Endothelial cell of umbilical vein (primary cell): ENCODE measurements around the gene CDKN2B-AS1. TPM values are rescaled to one million over a fixed set of nuclear protein-coding genes. Genes with fewer than 3 reads are reported as not detected.

Experiments used
- BruUV-seq: library from RNA; stranded (reverse); fragments of 400-500 nt; replicated peaks from 2 replicates; lab custom pipeline; 2021; lab: Mats Ljungman, UMichigan
- CTCF ChIA-PET: fragments of 300-600, 350-600 bp; sonication (Branson Sonifier 250); formaldehyde crosslinking; loops from one replicate; lab custom pipeline; 2021; ENCODE audit warnings: antibody characterized with exemption, inconsistent platforms; lab: Charles Lee
- POLR2A ChIA-PET: fragments of 300-600, 350-600 bp; sonication (Branson Sonifier 250); formaldehyde crosslinking; loops from one replicate; lab custom pipeline; 2021; ENCODE audit warnings: antibody characterized with exemption, inconsistent platforms; lab: Charles Lee
- DNase-seq: peaks from one replicate; pipeline ENCODE4 v3.0.0-alpha.2; 2011; ENCODE audit warnings: low read depth, low spot score
- FAIRE-seq: peaks from 2 replicates; lab custom pipeline; 2011; peaks lifted over from hg19 to GRCh38; lab: Jason Lieb, UNC
- H2AFZ ChIP-seq: 2 replicates; pipeline ENCODE4 v1.6.0; 2012; ENCODE audit warnings: low read depth, low read length, control low read depth, inconsistent platforms
- H3K27ac ChIP-seq: 2 replicates; pipeline ENCODE4 v1.5.1; 2011; ENCODE audit warnings: low read depth, mild to moderate bottlenecking, control low read depth, low read length, moderate library complexity; ENCODE audit not compliant: insufficient read depth
- H3K27me3 ChIP-seq, 2 experiments: 2 replicates each; pipeline versions ENCODE4 v1.6.0 to v1.6.1; 2011; ENCODE audit warnings: low read length in 2 of 2, mixed read lengths in 1 of 2; ENCODE audit not compliant: control insufficient read depth in 2 of 2, insufficient read depth in 2 of 2
- H3K36me3 ChIP-seq, 2 experiments: 2 replicates in 1 of 2; 3 replicates in 1 of 2; pipeline ENCODE4 v1.5.1; 2011; ENCODE audit warnings: low read length in 2 of 2, mild to moderate bottlenecking in 1 of 2, moderate library complexity in 1 of 2; ENCODE audit not compliant: control insufficient read depth in 2 of 2, insufficient read depth in 2 of 2; ENCODE audit errors: extremely low read depth in 1 of 2
- H3K4me1 ChIP-seq: 3 replicates; pipeline ENCODE4 v1.5.1; 2011; ENCODE audit warnings: mild to moderate bottlenecking, low read length; ENCODE audit not compliant: control insufficient read depth, insufficient read depth; ENCODE audit errors: extremely low read depth
- H3K4me2 ChIP-seq: 2 replicates; pipeline ENCODE4 v1.6.1; 2011; ENCODE audit warnings: low read length, control low read depth, mixed read lengths; ENCODE audit not compliant: insufficient read depth
- H3K4me3 ChIP-seq, 3 experiments: fragments of 200-600 bp in 1 of 3; sonication (generic), shearing (Covaris generic) in 1 of 3; replicated peaks in 1 of 3; 2 replicates each; pipeline ENCODE4 v1.5.1; 2011 to 2016; ENCODE audit warnings: control low read depth in 3 of 3, low read length in 3 of 3, mild to moderate bottlenecking in 2 of 3, inconsistent platforms in 1 of 3, low read depth in 1 of 3, moderate library complexity in 1 of 3; ENCODE audit not compliant: insufficient read depth in 1 of 3
- H3K79me2 ChIP-seq: 2 replicates; pipeline ENCODE4 v1.6.0; 2012; ENCODE audit warnings: low read length, inconsistent platforms; ENCODE audit not compliant: control insufficient read depth, insufficient read depth
- H3K9ac ChIP-seq: replicated peaks from 2 replicates; pipeline ENCODE3; 2011; ENCODE audit warnings: low read length, control low read depth; ENCODE audit not compliant: insufficient read depth; ENCODE audit errors: extremely low read depth
- H3K9me1 ChIP-seq: replicated peaks from 3 replicates; pipeline ENCODE4 v1.6.0; 2011; ENCODE audit warnings: mild to moderate bottlenecking, low read length; ENCODE audit not compliant: control insufficient read depth, insufficient read depth; ENCODE audit errors: extremely low read depth
- H3K9me3 ChIP-seq: replicated peaks from 2 replicates; pipeline ENCODE4 v1.5.1; 2012; ENCODE audit warnings: low read length, inconsistent platforms; ENCODE audit not compliant: control insufficient read depth, insufficient read depth
- H4K20me1 ChIP-seq: replicated peaks from 2 replicates; pipeline ENCODE3; 2011; ENCODE audit warnings: mild to moderate bottlenecking, low read length; ENCODE audit not compliant: control insufficient read depth, insufficient read depth; ENCODE audit errors: extremely low read depth
- EZH2 ChIP-seq: IDR thresholded peaks from 2 replicates; pipeline ENCODE4 v1.6.1; 2012; ENCODE audit warnings: borderline replicate concordance, low read depth, mild to moderate bottlenecking, moderate library complexity, low read length, inconsistent platforms; ENCODE audit not compliant: severe bottlenecking
- FOS ChIP-seq: IDR thresholded peaks from 2 replicates; pipeline ENCODE4 v1.6.1; 2011; ENCODE audit warnings: mild to moderate bottlenecking, low read length, moderate library complexity, borderline replicate concordance; ENCODE audit not compliant: insufficient read depth
- GATA2 ChIP-seq: IDR thresholded peaks from 2 replicates; pipeline ENCODE4 v1.7.0; 2011; ENCODE audit warnings: low read depth, mild to moderate bottlenecking, moderate library complexity, mixed read lengths, low read length; ENCODE audit not compliant: insufficient read length, insufficient read depth
- JUN ChIP-seq: IDR thresholded peaks from 2 replicates; pipeline ENCODE4 v1.6.1; 2011; ENCODE audit warnings: borderline replicate concordance, low read depth; ENCODE audit not compliant: insufficient read length, insufficient read depth
- MAX ChIP-seq: IDR thresholded peaks from 2 replicates; pipeline ENCODE4 v1.6.1; 2011; ENCODE audit not compliant: insufficient read depth, insufficient read length
- MYC ChIP-seq: IDR thresholded peaks from one replicate; pipeline ENCODE4 v1.6.1; 2011; ENCODE audit warnings: mild to moderate bottlenecking, low read depth, low read length
- POLR2A ChIP-seq: IDR thresholded peaks from 2 replicates; pipeline ENCODE4 v1.6.1; 2012; ENCODE audit warnings: low read depth, mild to moderate bottlenecking, control low read depth, low read length
- POLR2AphosphoS5 ChIP-seq: IDR thresholded peaks from 2 replicates; pipeline ENCODE4 v1.6.1; 2012; ENCODE audit warnings: low read depth, mild to moderate bottlenecking, control low read depth, low read length, moderate library complexity; ENCODE audit not compliant: insufficient read depth
- dilution Hi-C: fragments of 300-500 bp; cut with MboI; formaldehyde crosslinking; loops from one replicate; pipeline ENCODE4 v1.15.0; 2019; ENCODE audit warnings: low sequenced_read_pairs; ENCODE audit not compliant: extremely low pct_ligation_motif_present
- intact Hi-C: fragments of 100-400 bp; cut with micrococcal nuclease; formaldehyde crosslinking; loops from one replicate; pipeline ENCODE4 v1.10.0; 2022
- polyA plus RNA-seq, 4 experiments: library from polyadenylated mRNA; depleted of rRNA in 3 of 4; stranded (reverse) in 3 of 4; unstranded in 1 of 4; fragments of >200 nt; gene quantifications; 2 replicates each; pipeline versions ENCODE4 v1.2.1 to v1.2.3, GENCODE V29; 2011 to 2012; ENCODE audit warnings: missing spikeins in 1 of 4
- total RNA-seq: library from RNA; stranded (reverse); gene quantifications from 2 replicates; pipeline ENCODE4 v1.2.3, GENCODE V29; 2021
- TF ChIP-seq, protein P1 (sequence below), 2 donors: IDR thresholded peaks; 1 replicate in 1 of 2; 2 replicates in 1 of 2; pipeline ENCODE4 v1.5.1; 2011; ENCODE audit warnings: low read length in 2 of 2, mild to moderate bottlenecking in 2 of 2, moderate library complexity in 2 of 2, control low read depth in 1 of 2, inconsistent platforms in 1 of 2, low read depth in 1 of 2; ENCODE audit not compliant: insufficient read depth in 1 of 2; ENCODE audit errors: extremely low read depth in 1 of 2

CDKN2B-AS1 gene
- total and polyA plus RNA-seq, 2 donors (not counting 3 experiments of a cell fraction or from before 2014, with no cell fraction given) = 0.44 to 1.9 TPM

GRCh38 chr9:22111176-22111953 lies 116.8 kb downstream of the CDKN2B-AS1 start:
- Histone ChIP-seq H4K20me1 (no peaks in the 10 kb centered on the region), H3K79me2 (no peaks in the 10 kb centered on the region), H3K27ac (no peak overlapping the region), H3K4me2 (no peak overlapping the region), H2AFZ (peak overlapping the region; percentile 58), H3K4me1 (peaks cover 11% of the 10 kb centered on the region), H3K9me1 (no peaks in the 10 kb centered on the region), H3K9me3 (no peaks in the 10 kb centered on the region), H3K27me3 (no peaks in the 10 kb centered on the region), H3K9ac (no peak overlapping the region), H3K4me3 (no peak overlapping the region), H3K36me3 (no peaks in the 10 kb centered on the region)
- dilution Hi-C loops = no loop called here
- POLR2A ChIA-PET = no interaction called here
- no peak for FAIRE-seq
- intact Hi-C loops = no loop called here
- TF ChIP-seq GATA2 (no peak), JUN (no peak), POLR2A (no peak), FOS (no peak), POLR2AphosphoS5 (no peak), EZH2 (no peak), MYC (no peak), MAX (no peak)
- TF ChIP-seq, protein P1, sequence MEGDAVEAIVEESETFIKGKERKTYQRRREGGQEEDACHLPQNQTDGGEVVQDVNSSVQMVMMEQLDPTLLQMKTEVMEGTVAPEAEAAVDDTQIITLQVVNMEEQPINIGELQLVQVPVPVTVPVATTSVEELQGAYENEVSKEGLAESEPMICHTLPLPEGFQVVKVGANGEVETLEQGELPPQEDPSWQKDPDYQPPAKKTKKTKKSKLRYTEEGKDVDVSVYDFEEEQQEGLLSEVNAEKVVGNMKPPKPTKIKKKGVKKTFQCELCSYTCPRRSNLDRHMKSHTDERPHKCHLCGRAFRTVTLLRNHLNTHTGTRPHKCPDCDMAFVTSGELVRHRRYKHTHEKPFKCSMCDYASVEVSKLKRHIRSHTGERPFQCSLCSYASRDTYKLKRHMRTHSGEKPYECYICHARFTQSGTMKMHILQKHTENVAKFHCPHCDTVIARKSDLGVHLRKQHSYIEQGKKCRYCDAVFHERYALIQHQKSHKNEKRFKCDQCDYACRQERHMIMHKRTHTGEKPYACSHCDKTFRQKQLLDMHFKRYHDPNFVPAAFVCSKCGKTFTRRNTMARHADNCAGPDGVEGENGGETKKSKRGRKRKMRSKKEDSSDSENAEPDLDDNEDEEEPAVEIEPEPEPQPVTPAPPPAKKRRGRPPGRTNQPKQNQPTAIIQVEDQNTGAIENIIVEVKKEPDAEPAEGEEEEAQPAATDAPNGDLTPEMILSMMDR (IDR thresholded peaks at IDR 0.05; ENCODE audit: extremely low read depth in 1 of 2, insufficient read depth in 1 of 2, low read depth in 1 of 2, low read length in 2 of 2) = no peak
- CTCF ChIA-PET = interaction anchor here (1.2 to 4.4 kb wide), 3 partner anchors 9 to 103 kb away, joined by 3 to 20 read pairs (median 8); partner anchors contain the start of gene CDKN2B
- DNase-seq = peak; percentile 57
- no TSS peak for BruUV-seq
